Measurements from ENCODE around the gene GLB1L2.

GLB1L2 gene

DNA sequence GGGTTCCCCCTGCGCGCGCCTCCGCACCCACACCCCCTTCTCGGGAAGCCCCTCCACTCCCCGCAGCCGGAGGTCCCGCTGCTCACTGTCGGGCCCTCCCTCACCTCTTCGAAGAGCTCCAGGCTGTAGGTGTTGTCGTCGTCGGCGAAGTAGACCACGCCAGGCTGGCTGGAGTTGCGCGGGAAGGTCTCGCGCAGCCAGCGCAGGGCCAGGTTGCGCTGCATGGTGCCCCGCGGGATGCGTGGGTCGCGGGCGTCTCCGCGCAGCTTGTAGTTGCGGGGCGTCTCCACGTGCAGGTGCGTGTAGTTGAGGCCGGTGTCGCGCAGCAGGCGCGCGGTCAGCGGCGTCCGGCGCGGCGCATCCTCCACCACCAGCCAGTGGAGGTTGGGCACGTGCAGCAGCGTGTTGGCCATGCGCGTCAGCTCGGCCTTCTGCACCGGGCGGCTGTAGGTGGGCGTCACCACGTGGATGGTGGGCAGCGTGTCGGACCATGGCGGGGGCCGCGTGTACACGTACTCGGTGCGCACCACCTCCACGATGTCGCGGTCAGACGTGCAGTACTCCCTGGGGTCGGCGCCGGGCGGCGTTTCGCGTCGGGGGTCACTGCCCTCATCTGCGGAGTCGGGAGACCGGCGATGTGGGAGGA is 51.9 kb downstream of the GLB1L2 start:
- H3K4me3 ChIP-seq, result no peak overlapping the region
- peaks cover 52% of the 10 kb centered on the region for H3K27me3 ChIP-seq
- no peak for TF ChIP-seq Cebpa-rat (IDR thresholded peaks at IDR 0.05)
- H3K4me2 ChIP-seq, result peak overlapping the region; percentile 6; the same call in 1 of the 2 replicates
- no peak overlapping the region for H3K27ac ChIP-seq
- peaks cover 4% of the 10 kb centered on the region for H3K9me3 ChIP-seq
- H4K20me1 ChIP-seq, result peaks cover 94% of the 10 kb centered on the region
- H3K4me1 ChIP-seq, result peaks cover 38% of the 10 kb centered on the region
- no peaks in the 10 kb centered on the region for H3K36me3 ChIP-seq
- H3K9ac ChIP-seq, result no peak overlapping the region

GRCh38 chr11:134384406-134384805 is 52.6 kb downstream of the GLB1L2 start:
- H3K27ac ChIP-seq, result no peak overlapping the region
- TF ChIP-seq Cebpa-rat (IDR thresholded peaks at IDR 0.05), result no peak
- H3K4me2 ChIP-seq, result peak overlapping the region; percentile 6; the same call in 1 of the 2 replicates
- peaks cover 100% of the 10 kb centered on the region for H4K20me1 ChIP-seq
- peaks cover 59% of the 10 kb centered on the region for H3K27me3 ChIP-seq
- no peak overlapping the region for H3K9ac ChIP-seq
- peaks cover 4% of the 10 kb centered on the region for H3K9me3 ChIP-seq
- H3K4me1 ChIP-seq, result peaks cover 45% of the 10 kb centered on the region
- H3K36me3 ChIP-seq, result no peaks in the 10 kb centered on the region
- H3K4me3 ChIP-seq, result no peak overlapping the region

GRCh38 chr11:134385171-134385570 is 53.4 kb downstream of the GLB1L2 start:
- Histone ChIP-seq H3K4me1 (peaks cover 50% of the 10 kb centered on the region), H3K4me3 (no peak overlapping the region), H3K36me3 (no peaks in the 10 kb centered on the region), H3K27ac (no peak overlapping the region), H3K9me3 (peaks cover 4% of the 10 kb centered on the region), H3K4me2 (no peak overlapping the region), H3K27me3 (peaks cover 67% of the 10 kb centered on the region), H3K9ac (no peak overlapping the region), H4K20me1 (peaks cover 100% of the 10 kb centered on the region)
- TF ChIP-seq Cebpa-rat (IDR thresholded peaks at IDR 0.05), result no peak

GRCh38 chr11:134385774-134386565 is 54.2 kb downstream of the GLB1L2 start:
- peaks cover 4% of the 10 kb centered on the region for H3K9me3 ChIP-seq
- no peaks in the 10 kb centered on the region for H3K36me3 ChIP-seq
- peaks cover 73% of the 10 kb centered on the region for H3K27me3 ChIP-seq
- no peak overlapping the region for H3K4me3 ChIP-seq
- H3K9ac ChIP-seq, result no peak overlapping the region
- H4K20me1 ChIP-seq, result peaks cover 100% of the 10 kb centered on the region
- no peak for TF ChIP-seq Cebpa-rat (IDR thresholded peaks at IDR 0.05)
- H3K27ac ChIP-seq, result no peak overlapping the region
- H3K4me1 ChIP-seq, result peaks cover 58% of the 10 kb centered on the region
- peak overlapping the region; percentile 74 for H3K4me2 ChIP-seq

GRCh38 chr11:134386945-134387344 is 55.2 kb downstream of the GLB1L2 start:
- no peak overlapping the region for H3K9ac ChIP-seq
- TF ChIP-seq Cebpa-rat (IDR thresholded peaks at IDR 0.05), result no peak
- peaks cover 61% of the 10 kb centered on the region for H3K4me1 ChIP-seq
- no peaks in the 10 kb centered on the region for H3K36me3 ChIP-seq
- H3K4me3 ChIP-seq, result no peak overlapping the region
- peak overlapping the region; percentile 74 for H3K4me2 ChIP-seq
- H4K20me1 ChIP-seq, result peaks cover 100% of the 10 kb centered on the region
- H3K27me3 ChIP-seq, result peaks cover 82% of the 10 kb centered on the region
- H3K27ac ChIP-seq, result no peak overlapping the region
- H3K9me3 ChIP-seq, result peaks cover 4% of the 10 kb centered on the region

DNA sequence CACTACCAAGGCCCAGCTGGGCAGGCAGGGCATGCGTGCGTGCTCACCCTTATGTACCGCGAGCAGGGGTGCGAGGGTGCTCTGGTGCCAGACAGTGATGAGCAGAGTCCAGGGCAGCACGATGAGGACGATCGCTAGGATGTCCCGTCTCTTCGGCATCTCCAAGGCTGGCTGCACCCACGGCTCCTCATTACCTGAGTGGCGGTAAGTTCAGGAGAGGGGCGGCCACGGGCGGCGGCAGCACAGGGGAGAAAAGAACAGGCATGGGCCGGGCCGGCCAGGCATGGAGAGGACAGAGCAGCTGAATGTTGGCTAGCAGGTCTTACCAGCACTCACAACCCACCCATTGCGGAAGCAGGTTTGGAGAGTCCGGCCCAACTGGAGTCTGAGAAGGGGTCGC is 55.7 kb downstream of the GLB1L2 start:
- Histone ChIP-seq H3K27ac (no peak overlapping the region), H3K4me2 (peak overlapping the region; percentile 74), H3K4me3 (no peak overlapping the region), H4K20me1 (peaks cover 100% of the 10 kb centered on the region), H3K36me3 (no peaks in the 10 kb centered on the region), H3K27me3 (peaks cover 82% of the 10 kb centered on the region), H3K4me1 (peaks cover 61% of the 10 kb centered on the region), H3K9ac (no peak overlapping the region), H3K9me3 (peaks cover 4% of the 10 kb centered on the region)
- no peak for TF ChIP-seq Cebpa-rat (IDR thresholded peaks at IDR 0.05)

DNA sequence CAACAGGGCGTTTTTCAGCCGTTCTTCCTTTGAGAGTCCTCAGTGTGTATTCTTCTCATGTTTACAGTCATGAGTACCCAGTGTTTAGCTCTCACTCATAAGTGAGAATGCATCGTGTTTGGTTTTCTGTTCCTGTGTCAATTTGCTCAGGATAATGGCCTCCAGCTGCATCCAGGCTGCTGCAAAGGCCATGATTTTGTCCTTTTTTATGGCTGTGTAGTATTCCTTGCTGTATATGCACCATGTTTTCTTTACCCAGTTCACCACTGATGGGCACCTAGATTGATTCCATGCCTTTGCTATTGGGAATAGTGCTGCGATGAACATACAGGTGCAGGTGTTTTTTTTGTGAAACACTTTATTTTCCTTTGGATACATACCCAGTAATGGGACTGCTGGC is 56.8 kb downstream of the GLB1L2 start:
- no peak overlapping the region for H3K9ac ChIP-seq
- peaks cover 75% of the 10 kb centered on the region for H3K27me3 ChIP-seq
- H3K27ac ChIP-seq, result no peak overlapping the region
- H3K4me1 ChIP-seq, result peaks cover 61% of the 10 kb centered on the region
- TF ChIP-seq Cebpa-rat (IDR thresholded peaks at IDR 0.05), result no peak
- no peak overlapping the region for H3K4me3 ChIP-seq
- H3K9me3 ChIP-seq, result peaks cover 4% of the 10 kb centered on the region
- H4K20me1 ChIP-seq, result peaks cover 100% of the 10 kb centered on the region
- peak overlapping the region; percentile 17; the same call in 1 of the 2 replicates for H3K4me2 ChIP-seq
- H3K36me3 ChIP-seq, result no peaks in the 10 kb centered on the region

GRCh38 chr11:134389464-134390180 is 57.8 kb downstream of the GLB1L2 start:
- Histone ChIP-seq H4K20me1 (peaks cover 100% of the 10 kb centered on the region), H3K27ac (no peak overlapping the region), H3K4me3 (no peak overlapping the region), H3K27me3 (peaks cover 65% of the 10 kb centered on the region), H3K36me3 (no peaks in the 10 kb centered on the region), H3K4me1 (peaks cover 55% of the 10 kb centered on the region), H3K9ac (no peak overlapping the region), H3K4me2 (peak overlapping the region; percentile 17), H3K9me3 (peaks cover 4% of the 10 kb centered on the region)
- TF ChIP-seq Cebpa-rat (IDR thresholded peaks at IDR 0.05), result no peak

DNA sequence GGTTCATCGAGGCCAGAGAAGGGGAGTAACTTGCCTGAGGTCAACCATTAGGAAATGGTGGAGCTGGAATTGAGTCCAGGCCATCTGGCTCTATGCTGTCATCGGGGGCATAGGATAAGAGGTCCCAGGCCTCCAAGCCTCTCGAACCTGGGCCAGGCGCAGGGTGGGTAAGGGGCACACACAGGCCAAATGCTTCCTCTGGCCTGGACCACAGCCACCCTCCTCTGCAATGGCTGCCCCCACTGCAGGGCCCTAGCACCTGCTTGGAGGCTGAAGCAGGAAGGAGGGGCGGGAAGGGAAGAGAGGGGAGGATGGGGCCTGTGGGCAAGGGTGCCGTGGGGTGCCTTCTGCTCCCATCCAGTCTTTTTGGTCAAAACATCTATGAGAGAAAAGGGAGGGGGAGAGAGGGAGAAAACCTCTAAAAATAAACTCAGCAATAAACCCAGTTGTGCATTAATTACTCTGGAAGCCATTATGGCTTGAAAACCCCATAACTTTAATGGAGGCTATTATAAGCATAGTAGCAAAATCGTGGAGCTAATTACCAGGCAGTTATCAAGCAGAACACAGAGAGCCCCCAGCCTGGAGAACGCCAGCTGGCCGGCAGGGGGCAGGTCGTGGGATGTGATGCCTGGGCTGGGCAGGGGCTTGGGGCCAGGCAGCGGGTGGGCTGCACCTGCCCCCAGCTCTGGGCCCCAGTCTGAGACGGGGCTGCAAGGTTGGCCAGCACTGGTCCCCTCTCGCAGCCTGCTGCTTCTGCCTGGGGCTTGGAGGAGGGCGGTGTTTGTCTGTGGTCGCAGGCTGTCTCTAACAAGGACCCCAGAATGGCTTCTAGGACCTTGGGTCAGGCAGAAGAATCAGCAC is 59.1 kb downstream of the GLB1L2 start:
- Histone ChIP-seq H3K36me3 (no peaks in the 10 kb centered on the region), H3K4me3 (no peak overlapping the region), H3K9me3 (peaks cover 4% of the 10 kb centered on the region), H4K20me1 (peaks cover 95% of the 10 kb centered on the region), H3K4me1 (peaks cover 44% of the 10 kb centered on the region), H3K27me3 (peaks cover 51% of the 10 kb centered on the region), H3K27ac (no peak overlapping the region), H3K4me2 (peak overlapping the region; percentile 58), H3K9ac (no peak overlapping the region)
- no peak for TF ChIP-seq Cebpa-rat (IDR thresholded peaks at IDR 0.05)
